ENCODE data around the gene KRTAP25-1. TPM values are rescaled to one million over a fixed set of nuclear protein-coding genes. Genes with fewer than 3 reads are reported as not detected.

The KRTAP25-1 gene
- total RNA-seq, 4 donors from 2014 or later = not detected

- DNase-seq (ENCODE audit: low spot score in 2 of 2) = no peak
- intact Hi-C loops (cut with DNase I; ENCODE audit: low total_unique reads) = no loop called here
- TF ChIP-seq POLR2A (IDR thresholded peaks at IDR 0.05) = no peak
- TF ChIP-seq CTCF (IDR thresholded peaks at IDR 0.05) = no peak
- WGBS, 2 donors = 90 to 92% methylated on average over 9 of the region's 9 CpGs
- H3K4me3 ChIP-seq (ENCODE audit: low read depth, poor library complexity, severe bottlenecking) = no peak overlapping the region
Measured at GRCh38 chr21:30248844-30249243, 40.5 kb downstream of the KRTAP25-1 start.

- TF ChIP-seq CTCF (IDR thresholded peaks at IDR 0.05) (no peak), POLR2A (IDR thresholded peaks at IDR 0.05) (no peak)
- intact Hi-C loops (cut with DNase I; ENCODE audit: low total_unique reads) = no loop called here
- DNase-seq (ENCODE audit: low spot score in 2 of 2) = no peak
- H3K4me3 ChIP-seq (ENCODE audit: low read depth, poor library complexity, severe bottlenecking) = no peak overlapping the region
Measured at GRCh38 chr21:30245061-30245460, 44.3 kb downstream of the KRTAP25-1 start.

GRCh38 chr21:30243691-30244090 is 45.6 kb downstream of the KRTAP25-1 start:
- H3K4me3 ChIP-seq (ENCODE audit: low read depth, poor library complexity, severe bottlenecking) = no peak overlapping the region
- intact Hi-C loops (cut with DNase I; ENCODE audit: low total_unique reads) = no loop called here
- no peak for TF ChIP-seq CTCF (IDR thresholded peaks at IDR 0.05)
- no peak for TF ChIP-seq POLR2A (IDR thresholded peaks at IDR 0.05)
- DNase-seq (ENCODE audit: low spot score in 2 of 2) = no peak

- DNase-seq (ENCODE audit: low spot score in 2 of 2) = no peak
- TF ChIP-seq CTCF (IDR thresholded peaks at IDR 0.05) = no peak
- no peak for TF ChIP-seq POLR2A (IDR thresholded peaks at IDR 0.05)
- intact Hi-C loops (cut with DNase I; ENCODE audit: low total_unique reads) = no loop called here
- WGBS, 2 donors = 42 to 57% methylated on average over 3 of the region's 3 CpGs
- H3K4me3 ChIP-seq (ENCODE audit: low read depth, poor library complexity, severe bottlenecking) = no peak overlapping the region
Measured at GRCh38 chr21:30240661-30241060, 48.7 kb downstream of the KRTAP25-1 start.

Other genes with a start within 250 kb of the KRTAP25-1 start
- gene CLDN17, start 122.7 kb downstream of the KRTAP25-1 start, total RNA-seq = under 1 TPM in 1 of 4 donors, not detected in 3; 0.19 TPM
- gene CLDN8, start 73.4 kb downstream of the KRTAP25-1 start, total RNA-seq = 10 to 100 TPM; 15.2 to 32.3 (median 18.9) TPM
- 10 to 100 TPM in 1 of 4 donors, under 1 TPM in 1, not detected in 2; 0.17 to 10.0 TPM for gene KRTAP24-1, start 6.6 kb downstream of the KRTAP25-1 start, total RNA-seq
- gene KRTAP26-1, start 30.8 kb upstream of the KRTAP25-1 start, total RNA-seq = 1 to 10 TPM in 1 of 4 donors, not detected in 3; 7.8 TPM
- gene KRTAP27-1, start 48.2 kb upstream of the KRTAP25-1 start, total RNA-seq = not detected
- not detected for gene KRTAP23-1, start 59.1 kb upstream of the KRTAP25-1 start, total RNA-seq
- gene KRTAP13-2, start 82.8 kb upstream of the KRTAP25-1 start, total RNA-seq = 1 to 10 TPM in 1 of 4 donors, not detected in 3; 3.2 TPM
- gene KRTAP13-1, start 106.5 kb upstream of the KRTAP25-1 start, total RNA-seq = 1 to 10 TPM in 1 of 4 donors, under 1 TPM in 1, not detected in 2; 0.89 to 3.3 TPM
- gene KRTAP13-3, start 136.4 kb upstream of the KRTAP25-1 start, total RNA-seq = not detected
- not detected for gene KRTAP13-4, start 140.7 kb upstream of the KRTAP25-1 start, total RNA-seq
- gene KRTAP15-1, start 150.8 kb upstream of the KRTAP25-1 start, total RNA-seq = not detected
- gene KRTAP19-1, start 190.9 kb upstream of the KRTAP25-1 start, total RNA-seq = 10 to 100 TPM in 1 of 4 donors, under 1 TPM in 1, not detected in 2; 0.59 to 18.3 TPM
- 1 to 10 TPM in 1 of 4 donors, not detected in 3; 1.8 TPM for gene KRTAP19-2, start 197.9 kb upstream of the KRTAP25-1 start, total RNA-seq
- 10 to 100 TPM in 1 of 4 donors, under 1 TPM in 1, not detected in 2; 0.97 to 17.1 TPM for gene KRTAP19-3, start 202.5 kb upstream of the KRTAP25-1 start, total RNA-seq
- not detected for gene KRTAP19-4, start 207.7 kb upstream of the KRTAP25-1 start, total RNA-seq
- 10 to 100 TPM in 2 of 4 donors, not detected in 2; 12.7 to 57.9 TPM for gene KRTAP19-5, start 212.6 kb upstream of the KRTAP25-1 start, total RNA-seq